CD14-positive monocyte (primary cell): ENCODE measurements around the gene HPSE2. TPM values are rescaled to one million over a fixed set of nuclear protein-coding genes. Genes with fewer than 3 reads are reported as not detected.

Experiments
- DNase-seq, 3 donors: peaks; one replicate each; pipeline ENCODE4 v3.0.0-alpha.2; 2011 to 2022
- H2AFZ ChIP-seq: 2 replicates; pipeline ENCODE4 v1.6.0; 2012; ENCODE audit warnings: mild to moderate bottlenecking, low read depth, low read length, inconsistent platforms; ENCODE audit not compliant: insufficient read depth, poor library complexity, severe bottlenecking
- H3K27ac ChIP-seq, 2 donors: 1 replicate in 1 of 2; 2 replicates in 1 of 2; pipeline ENCODE4 v1.5.1; 2012 to 2013; ENCODE audit warnings: low read length in 2 of 2, control low read depth in 1 of 2, inconsistent platforms in 1 of 2, low read depth in 1 of 2, mild to moderate bottlenecking in 1 of 2
- H3K27me3 ChIP-seq, 2 donors: one replicate each; pipeline versions ENCODE4 v1.6.0 to v1.6.1; 2011 to 2013; ENCODE audit warnings: low read length in 2 of 2; ENCODE audit not compliant: control insufficient read depth in 2 of 2, insufficient read depth in 2 of 2
- H3K36me3 ChIP-seq, 2 donors: replicated peaks in 1 of 2; 1 replicate in 1 of 2; 2 replicates in 1 of 2; pipeline versions ENCODE4 v1.5.1 to v1.6.1; 2012 to 2013; ENCODE audit warnings: low read length in 2 of 2, control low read depth in 1 of 2, inconsistent platforms in 1 of 2, mild to moderate bottlenecking in 1 of 2; ENCODE audit not compliant: insufficient read depth in 2 of 2, control insufficient read depth in 1 of 2
- H3K4me1 ChIP-seq, 2 donors: 1 replicate in 1 of 2; 2 replicates in 1 of 2; pipeline versions ENCODE4 v1.5.1 to v1.6.1; 2012 to 2013; ENCODE audit warnings: low read length in 2 of 2, control low read depth in 1 of 2, inconsistent platforms in 1 of 2, mild to moderate bottlenecking in 1 of 2, moderate library complexity in 1 of 2; ENCODE audit not compliant: insufficient read depth in 2 of 2, control insufficient read depth in 1 of 2
- H3K4me2 ChIP-seq: replicated peaks from 2 replicates; pipeline ENCODE3; 2012; ENCODE audit warnings: low read length, moderate library complexity, mild to moderate bottlenecking; ENCODE audit not compliant: poor library complexity, severe bottlenecking; ENCODE audit errors: extremely low read depth
- H3K4me3 ChIP-seq, 3 experiments: fragments of 200-600 bp in 1 of 3; sonication (generic) in 1 of 3; replicated peaks in 1 of 3; 1 replicate in 2 of 3; 2 replicates in 1 of 3; pipeline ENCODE4 v1.5.1; 2011 to 2013; ENCODE audit warnings: low read length in 3 of 3, mild to moderate bottlenecking in 3 of 3, control low read depth in 2 of 3, low read depth in 2 of 3, inconsistent platforms in 1 of 3, moderate library complexity in 1 of 3
- H3K79me2 ChIP-seq: 2 replicates; pipeline ENCODE4 v1.6.0; 2012; ENCODE audit warnings: mild to moderate bottlenecking, control low read depth, inconsistent platforms, low read length, moderate library complexity; ENCODE audit not compliant: insufficient read depth
- H3K9ac ChIP-seq: 2 replicates; pipeline ENCODE4 v1.6.0; 2017; ENCODE audit warnings: low read length, mild to moderate bottlenecking; ENCODE audit not compliant: insufficient read depth, poor library complexity, severe bottlenecking
- H3K9me3 ChIP-seq, 2 donors: replicated peaks in 1 of 2; 1 replicate in 1 of 2; 2 replicates in 1 of 2; pipeline versions ENCODE4 v1.5.1 to v1.6.1; 2012 to 2013; ENCODE audit warnings: low read length in 2 of 2, control low read depth in 1 of 2; ENCODE audit not compliant: control insufficient read depth in 1 of 2, insufficient read depth in 1 of 2
- H4K20me1 ChIP-seq: 2 replicates; pipeline ENCODE4 v1.6.0; 2012; ENCODE audit warnings: mild to moderate bottlenecking, low read length, control low read depth, moderate library complexity; ENCODE audit not compliant: insufficient read depth
- H3K27ac Mint-ChIP-seq, 7 donors: one replicate each; pipeline ENCODE4 v1.8.0; 2020; ENCODE audit warnings: mild to moderate bottlenecking in 7 of 7, mixed read lengths in 7 of 7, moderate library complexity in 6 of 7, inconsistent platforms in 2 of 7
- H3K27me3 Mint-ChIP-seq, 3 donors: one replicate each; pipeline ENCODE4 v1.8.0; 2021 to 2022; ENCODE audit warnings: low read depth in 3 of 3, mild to moderate bottlenecking in 3 of 3, mixed read lengths in 3 of 3, moderate library complexity in 3 of 3, inconsistent platforms in 1 of 3
- H3K36me3 Mint-ChIP-seq, 2 donors: one replicate each; pipeline ENCODE4 v1.8.0; 2020; ENCODE audit warnings: mixed read lengths in 2 of 2, inconsistent platforms in 1 of 2, mild to moderate bottlenecking in 1 of 2
- H3K4me1 Mint-ChIP-seq: one replicate; pipeline ENCODE4 v1.8.0; 2020; ENCODE audit warnings: mild to moderate bottlenecking, mixed read lengths
- H3K4me3 Mint-ChIP-seq, 2 donors: one replicate each; pipeline ENCODE4 v1.8.0; 2020; ENCODE audit warnings: mild to moderate bottlenecking in 2 of 2, mixed read lengths in 2 of 2, moderate library complexity in 1 of 2
- H3K9me3 Mint-ChIP-seq, 7 donors: one replicate each; pipeline ENCODE4 v1.8.0; 2020 to 2022; ENCODE audit warnings: mixed read lengths in 7 of 7, mild to moderate bottlenecking in 6 of 7, moderate library complexity in 6 of 7, inconsistent platforms in 2 of 7
- WGBS: methylation state at CpG from one replicate; pipeline ENCODE4 v1.1.5; 2013; ENCODE audit warnings: missing lambda C conversion rate; ENCODE audit not compliant: insufficient coverage; 5-methylcytosine and 5-hydroxymethylcytosine counted together
- intact Hi-C, 2 donors: fragments of 100-400 bp; cut with micrococcal nuclease; formaldehyde crosslinking; loops; one replicate each; pipeline versions ENCODE4 v1.15.0 to v1.15.1; 2023
- polyA plus RNA-seq, 3 donors: library from polyadenylated mRNA; depleted of rRNA in 1 of 3; unstranded in 2 of 3; stranded (reverse) in 1 of 3; fragments of 300-500 nt in 2 of 3; fragments of >200 nt in 1 of 3; fragmentation: Illumina TruSeq in 2 of 3; gene quantifications; 1 replicate in 2 of 3; 2 replicates in 1 of 3; pipeline ENCODE4 v1.2.3, GENCODE V29; 2012 to 2021
- TF ChIP-seq, protein P1 (sequence below): fragments of 200-600 bp; IDR thresholded peaks from one replicate; pipeline ENCODE4 v1.8.0; 2022; ENCODE audit warnings: antibody characterized with exemption, mild to moderate bottlenecking

HPSE2 gene
- polyA plus RNA-seq, 3 donors = not detected

DNA sequence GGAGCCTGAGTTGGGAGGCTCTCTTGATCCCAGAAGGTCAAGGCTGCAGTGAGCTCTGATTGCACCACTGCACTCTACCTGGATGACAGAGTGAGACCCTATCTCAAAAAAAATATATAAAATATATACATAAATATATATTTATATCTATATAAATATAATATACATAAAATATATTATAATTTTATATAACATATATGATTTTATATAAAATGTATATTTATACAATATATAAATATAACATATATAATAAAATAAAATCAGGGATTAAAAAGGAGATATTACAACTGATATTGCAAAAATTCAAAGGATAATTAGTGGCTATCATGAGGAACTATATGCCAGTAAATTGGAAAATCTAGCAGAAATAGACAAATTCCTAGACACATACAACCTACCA lies 435.4 kb downstream of the HPSE2 start:
- H2AFZ ChIP-seq = no peak overlapping the region
- no peaks in the 10 kb centered on the region for H3K4me1 ChIP-seq
- Mint-ChIP-seq H3K4me1 (no peaks in the 10 kb centered on the region), H3K27me3 (peaks cover 0 to 5% (median 1%) of the 10 kb centered on the region in 3 donors), H3K9me3 (peaks cover 0 to 4% (median 2%) of the 10 kb centered on the region in 7 donors), H3K36me3 (no peaks in the 10 kb centered on the region), H3K4me3 (no peak overlapping the region), H3K27ac (no peak overlapping the region)
- no peak for DNase-seq
- no peaks in the 10 kb centered on the region for H3K79me2 ChIP-seq
- no peak overlapping the region for H3K4me2 ChIP-seq
- no peaks in the 10 kb centered on the region for H3K9me3 ChIP-seq
- no peak overlapping the region for H3K27ac ChIP-seq
- no peaks in the 10 kb centered on the region for H3K36me3 ChIP-seq
- intact Hi-C loops = no loop called here
- H3K9ac ChIP-seq = no peak overlapping the region
- TF ChIP-seq, protein P1, sequence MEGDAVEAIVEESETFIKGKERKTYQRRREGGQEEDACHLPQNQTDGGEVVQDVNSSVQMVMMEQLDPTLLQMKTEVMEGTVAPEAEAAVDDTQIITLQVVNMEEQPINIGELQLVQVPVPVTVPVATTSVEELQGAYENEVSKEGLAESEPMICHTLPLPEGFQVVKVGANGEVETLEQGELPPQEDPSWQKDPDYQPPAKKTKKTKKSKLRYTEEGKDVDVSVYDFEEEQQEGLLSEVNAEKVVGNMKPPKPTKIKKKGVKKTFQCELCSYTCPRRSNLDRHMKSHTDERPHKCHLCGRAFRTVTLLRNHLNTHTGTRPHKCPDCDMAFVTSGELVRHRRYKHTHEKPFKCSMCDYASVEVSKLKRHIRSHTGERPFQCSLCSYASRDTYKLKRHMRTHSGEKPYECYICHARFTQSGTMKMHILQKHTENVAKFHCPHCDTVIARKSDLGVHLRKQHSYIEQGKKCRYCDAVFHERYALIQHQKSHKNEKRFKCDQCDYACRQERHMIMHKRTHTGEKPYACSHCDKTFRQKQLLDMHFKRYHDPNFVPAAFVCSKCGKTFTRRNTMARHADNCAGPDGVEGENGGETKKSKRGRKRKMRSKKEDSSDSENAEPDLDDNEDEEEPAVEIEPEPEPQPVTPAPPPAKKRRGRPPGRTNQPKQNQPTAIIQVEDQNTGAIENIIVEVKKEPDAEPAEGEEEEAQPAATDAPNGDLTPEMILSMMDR = no peak
- no peaks in the 10 kb centered on the region for H4K20me1 ChIP-seq
- no peak overlapping the region for H3K4me3 ChIP-seq
- no peaks in the 10 kb centered on the region for H3K27me3 ChIP-seq

DNA sequence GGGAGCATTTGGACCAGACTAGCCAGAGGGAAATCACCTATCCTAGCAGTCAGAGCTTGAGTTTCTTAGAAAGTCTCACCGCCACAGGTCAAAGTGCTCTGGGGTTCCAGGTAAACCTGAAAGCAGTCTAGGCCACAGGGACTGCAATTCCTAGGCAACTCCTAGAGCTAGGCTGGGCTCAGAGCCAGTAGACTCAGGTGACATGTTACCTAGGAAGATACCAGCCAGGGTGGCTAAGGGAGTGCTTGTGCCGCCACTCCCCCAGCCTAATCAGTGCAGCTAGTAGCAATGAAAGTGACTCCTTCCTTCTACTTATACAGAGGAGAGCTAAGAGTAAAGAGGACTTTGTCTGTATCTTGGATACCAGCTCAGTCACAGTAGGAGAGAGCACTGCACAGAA lies 440.2 kb downstream of the HPSE2 start:
- TF ChIP-seq, protein P1 = no peak
- no peaks in the 10 kb centered on the region for H3K36me3 Mint-ChIP-seq
- Histone ChIP-seq H3K4me2 (no peak overlapping the region), H3K4me1 (no peaks in the 10 kb centered on the region), H3K27me3 (no peaks in the 10 kb centered on the region), H3K9ac (no peak overlapping the region), H3K4me3 (no peak overlapping the region), H3K36me3 (no peaks in the 10 kb centered on the region), H2AFZ (no peak overlapping the region), H3K79me2 (no peaks in the 10 kb centered on the region), H3K9me3 (no peaks in the 10 kb centered on the region), H4K20me1 (no peaks in the 10 kb centered on the region), H3K27ac (no peak overlapping the region)
- H3K4me1 Mint-ChIP-seq = no peaks in the 10 kb centered on the region
- DNase-seq = no peak
- WGBS = 100% methylated on average over 1 of the region's 2 CpGs
- no peak overlapping the region for H3K27ac Mint-ChIP-seq
- peaks cover 0 to 3% (median 1%) of the 10 kb centered on the region in 3 donors for H3K27me3 Mint-ChIP-seq
- intact Hi-C loops = no loop called here
- peaks cover 0 to 4% (median 2%) of the 10 kb centered on the region in 7 donors for H3K9me3 Mint-ChIP-seq
- H3K4me3 Mint-ChIP-seq = no peak overlapping the region
